Esophagus muscularis mucosa (tissue), 4 donors: Measurements from ENCODE around the gene NUDT4.

Experiments used
- EP300 ChIP-seq: sonication (generic); formaldehyde crosslinking; IDR thresholded peaks from one replicate; pipeline ENCODE4 v1.6.1; 2017; ENCODE audit warnings: antibody characterized with exemption
- POLR2A ChIP-seq: fragments of 450-650 bp; IDR thresholded peaks from one replicate; pipeline ENCODE4 v1.6.1; 2017; ENCODE audit warnings: antibody characterized with exemption, moderate library complexity, mild to moderate bottlenecking, low read depth
- TF ChIP-seq, protein P1 (sequence below), 3 experiments: fragments of 200-600 bp in 2 of 3; fragments of 450-650 bp in 1 of 3; sonication (generic) in 2 of 3; IDR thresholded peaks; one replicate each; pipeline ENCODE4 v1.5.1; 2017 to 2019; ENCODE audit warnings: antibody characterized with exemption in 3 of 3, mild to moderate bottlenecking in 2 of 3, moderate library complexity in 1 of 3

GRCh38 chr12:93381161-93381975 is 3.6 kb downstream of the NUDT4 start:
- no peak for TF ChIP-seq POLR2A
- TF ChIP-seq, protein P1, sequence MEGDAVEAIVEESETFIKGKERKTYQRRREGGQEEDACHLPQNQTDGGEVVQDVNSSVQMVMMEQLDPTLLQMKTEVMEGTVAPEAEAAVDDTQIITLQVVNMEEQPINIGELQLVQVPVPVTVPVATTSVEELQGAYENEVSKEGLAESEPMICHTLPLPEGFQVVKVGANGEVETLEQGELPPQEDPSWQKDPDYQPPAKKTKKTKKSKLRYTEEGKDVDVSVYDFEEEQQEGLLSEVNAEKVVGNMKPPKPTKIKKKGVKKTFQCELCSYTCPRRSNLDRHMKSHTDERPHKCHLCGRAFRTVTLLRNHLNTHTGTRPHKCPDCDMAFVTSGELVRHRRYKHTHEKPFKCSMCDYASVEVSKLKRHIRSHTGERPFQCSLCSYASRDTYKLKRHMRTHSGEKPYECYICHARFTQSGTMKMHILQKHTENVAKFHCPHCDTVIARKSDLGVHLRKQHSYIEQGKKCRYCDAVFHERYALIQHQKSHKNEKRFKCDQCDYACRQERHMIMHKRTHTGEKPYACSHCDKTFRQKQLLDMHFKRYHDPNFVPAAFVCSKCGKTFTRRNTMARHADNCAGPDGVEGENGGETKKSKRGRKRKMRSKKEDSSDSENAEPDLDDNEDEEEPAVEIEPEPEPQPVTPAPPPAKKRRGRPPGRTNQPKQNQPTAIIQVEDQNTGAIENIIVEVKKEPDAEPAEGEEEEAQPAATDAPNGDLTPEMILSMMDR (IDR thresholded peaks at IDR 0.05) = no peak
- TF ChIP-seq EP300 = no peak
